ENCODE results near the gene UBR3. TPM values are rescaled to one million over a fixed set of nuclear protein-coding genes. Genes with fewer than 3 reads are reported as not detected.

UBR3 gene
- total RNA-seq, 1 donor from 2014 or later = 23.4 TPM

- H3K27me3 Mint-ChIP-seq (ENCODE audit: unreplicated experiment) = no peaks in the 10 kb centered on the region
- peak overlapping the region; percentile 52 for H3K4me3 Mint-ChIP-seq (ENCODE audit: unreplicated experiment)
- no peak overlapping the region for H3K27ac Mint-ChIP-seq (ENCODE audit: unreplicated experiment)
- peaks cover 13% of the 10 kb centered on the region for H3K36me3 Mint-ChIP-seq (ENCODE audit: low read depth, unreplicated experiment)
- H3K4me1 Mint-ChIP-seq (ENCODE audit: unreplicated experiment) = peaks cover 5% of the 10 kb centered on the region
- DNase-seq (ENCODE audit: low spot score) = no peak
- no peak for TF ChIP-seq CTCF (IDR thresholded peaks at IDR 0.05; ENCODE audit: unreplicated experiment)
- H3K9me3 Mint-ChIP-seq (ENCODE audit: unreplicated experiment) = no peaks in the 10 kb centered on the region
These were observed 170.1 kb downstream of the UBR3 start for GRCh38 chr2:169997140-169997887.

GRCh38 chr2:169999054-169999453 lies 171.8 kb downstream of the UBR3 start:
- Mint-ChIP-seq H3K27me3 (ENCODE audit: unreplicated experiment) (peaks cover 3% of the 10 kb centered on the region), H3K36me3 (ENCODE audit: low read depth, unreplicated experiment) (peaks cover 24% of the 10 kb centered on the region), H3K9me3 (ENCODE audit: unreplicated experiment) (no peaks in the 10 kb centered on the region), H3K27ac (ENCODE audit: unreplicated experiment) (no peak overlapping the region), H3K4me3 (ENCODE audit: unreplicated experiment) (no peak overlapping the region), H3K4me1 (ENCODE audit: unreplicated experiment) (peaks cover 13% of the 10 kb centered on the region)
- no peak for TF ChIP-seq CTCF (IDR thresholded peaks at IDR 0.05; ENCODE audit: unreplicated experiment)
- no peak for DNase-seq (ENCODE audit: low spot score)

- Mint-ChIP-seq H3K36me3 (ENCODE audit: low read depth, unreplicated experiment) (peaks cover 29% of the 10 kb centered on the region), H3K27me3 (ENCODE audit: unreplicated experiment) (peaks cover 5% of the 10 kb centered on the region), H3K4me1 (ENCODE audit: unreplicated experiment) (peaks cover 25% of the 10 kb centered on the region), H3K4me3 (ENCODE audit: unreplicated experiment) (peak overlapping the region; percentile 20), H3K9me3 (ENCODE audit: unreplicated experiment) (no peaks in the 10 kb centered on the region), H3K27ac (ENCODE audit: unreplicated experiment) (peak overlapping the region; percentile 76)
- no peak for DNase-seq (ENCODE audit: low spot score)
- no peak for TF ChIP-seq CTCF (IDR thresholded peaks at IDR 0.05; ENCODE audit: unreplicated experiment)
These were observed 174.8 kb downstream of the UBR3 start for GRCh38 chr2:170002096-170002495.

- Mint-ChIP-seq H3K4me1 (ENCODE audit: unreplicated experiment) (peaks cover 28% of the 10 kb centered on the region), H3K36me3 (ENCODE audit: low read depth, unreplicated experiment) (peaks cover 25% of the 10 kb centered on the region), H3K4me3 (ENCODE audit: unreplicated experiment) (no peak overlapping the region), H3K9me3 (ENCODE audit: unreplicated experiment) (no peaks in the 10 kb centered on the region), H3K27ac (ENCODE audit: unreplicated experiment) (peak overlapping the region; percentile 84), H3K27me3 (ENCODE audit: unreplicated experiment) (peaks cover 5% of the 10 kb centered on the region)
- no peak for DNase-seq (ENCODE audit: low spot score)
- no peak for TF ChIP-seq CTCF (IDR thresholded peaks at IDR 0.05; ENCODE audit: unreplicated experiment)
These were observed 178.4 kb downstream of the UBR3 start for GRCh38 chr2:170005702-170006101.

GRCh38 chr2:170006587-170007325 lies 179.5 kb downstream of the UBR3 start:
- no peaks in the 10 kb centered on the region for H3K9me3 Mint-ChIP-seq (ENCODE audit: unreplicated experiment)
- H3K27me3 Mint-ChIP-seq (ENCODE audit: unreplicated experiment) = peaks cover 5% of the 10 kb centered on the region
- H3K4me1 Mint-ChIP-seq (ENCODE audit: unreplicated experiment) = peaks cover 28% of the 10 kb centered on the region
- no peak overlapping the region for H3K4me3 Mint-ChIP-seq (ENCODE audit: unreplicated experiment)
- peak overlapping the region; percentile 84 for H3K27ac Mint-ChIP-seq (ENCODE audit: unreplicated experiment)
- H3K36me3 Mint-ChIP-seq (ENCODE audit: low read depth, unreplicated experiment) = peaks cover 25% of the 10 kb centered on the region
- peak; percentile 17 for DNase-seq (ENCODE audit: low spot score)
- TF ChIP-seq CTCF (IDR thresholded peaks at IDR 0.05; ENCODE audit: unreplicated experiment) = no peak

Measured in endothelial cell (in vitro differentiated cells).